Measurements from ENCODE around the gene PPP4C.
"Not testable (repeated sequence)": the region's sequence is repeated elsewhere in the genome, so short reads cannot be mapped to it uniquely, and the experiment has no call there.

Gene PPP4C

GRCh38 chr16:30110661-30111060 is 34.9 kb downstream of the PPP4C start:
- Histone ChIP-seq H3K36me3 (ENCODE audit: control insufficient read depth, insufficient read depth, low read length) (peaks cover 3% of the 10 kb centered on the region; the same call in 1 of the 2 replicates), H3K27ac (ENCODE audit: low read depth, low read length) (no peak overlapping the region), H3K9me3 (ENCODE audit: control insufficient read depth, insufficient read depth, low read length) (no peaks in the 10 kb centered on the region), H3K4me3 (ENCODE audit: low read depth, low read length) (no peak overlapping the region), H3K4me1 (ENCODE audit: control insufficient read depth, insufficient read depth, low read length) (no peaks in the 10 kb centered on the region), H3K27me3 (ENCODE audit: control insufficient read depth, insufficient read depth, low read length) (no peaks in the 10 kb centered on the region), H3K9ac (ENCODE audit: low read depth, low read length) (no peak overlapping the region)

GRCh38 chr16:30112197-30113030 is 36.6 kb downstream of the PPP4C start:
- peaks cover 10% of the 10 kb centered on the region for H3K36me3 ChIP-seq (ENCODE audit: control insufficient read depth, insufficient read depth, low read length)
- H3K9me3 ChIP-seq (ENCODE audit: control insufficient read depth, insufficient read depth, low read length) = no peaks in the 10 kb centered on the region
- H3K4me3 ChIP-seq (ENCODE audit: low read depth, low read length) = no peak overlapping the region
- no peaks in the 10 kb centered on the region for H3K27me3 ChIP-seq (ENCODE audit: control insufficient read depth, insufficient read depth, low read length)
- H3K27ac ChIP-seq (ENCODE audit: low read depth, low read length) = no peak overlapping the region
- H3K9ac ChIP-seq (ENCODE audit: low read depth, low read length) = no peak overlapping the region
- no peaks in the 10 kb centered on the region for H3K4me1 ChIP-seq (ENCODE audit: control insufficient read depth, insufficient read depth, low read length)

DNA sequence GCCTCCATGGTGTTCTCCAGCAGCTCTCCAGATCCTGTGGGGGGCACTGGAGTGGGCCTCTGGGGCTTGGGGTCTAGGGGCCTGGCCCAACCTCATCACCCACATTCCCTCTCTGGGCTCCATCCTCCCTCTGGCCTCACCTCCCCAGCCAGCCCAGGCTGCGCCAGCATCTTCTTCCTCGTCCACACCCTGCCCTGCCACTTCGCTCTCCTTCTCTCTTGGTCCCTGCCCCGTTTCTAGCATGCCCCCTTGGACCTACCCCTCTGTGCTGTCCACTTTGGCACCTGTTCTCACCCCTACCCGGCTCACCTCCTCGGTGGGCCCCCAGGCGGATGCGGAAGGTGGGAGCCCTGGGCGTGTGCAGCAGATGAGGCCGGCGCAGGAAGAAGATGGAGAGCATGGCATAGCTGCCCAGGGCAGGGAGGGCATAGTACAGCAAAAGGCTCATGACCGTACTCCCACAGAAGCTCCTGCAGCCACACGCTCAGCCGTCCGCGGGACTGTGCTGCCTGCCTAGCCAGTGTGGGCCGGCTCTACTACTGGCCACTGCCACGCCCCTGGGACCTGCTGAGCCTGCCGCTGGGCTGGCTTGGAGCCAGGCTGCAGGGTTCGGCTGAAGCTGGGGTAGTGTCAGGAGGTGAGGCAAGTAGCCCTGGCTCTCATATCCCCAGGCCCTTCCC is 37.4 kb downstream of the PPP4C start, which contains the start of gene GDPD3:
Gene GDPD3 (minus strand): TSS at position 507 of the 680 bp plus-strand sequence. CDS start 59 bp downstream, at position 448.
- no peak within 1 kb of the TSS for H3K9ac ChIP-seq (ENCODE audit: low read depth, low read length)
- H3K27ac ChIP-seq (ENCODE audit: low read depth, low read length) = no peak within 1 kb of the TSS
- no peaks in the 10 kb centered on the region for H3K9me3 ChIP-seq (ENCODE audit: control insufficient read depth, insufficient read depth, low read length)
- H3K27me3 ChIP-seq (ENCODE audit: control insufficient read depth, insufficient read depth, low read length) = no peaks in the 10 kb centered on the region
- no peaks in the 10 kb centered on the region for H3K4me1 ChIP-seq (ENCODE audit: control insufficient read depth, insufficient read depth, low read length)
- H3K36me3 ChIP-seq (ENCODE audit: control insufficient read depth, insufficient read depth, low read length) = peaks cover 17% of the 10 kb centered on the region
- no peak within 1 kb of the TSS for H3K4me3 ChIP-seq (ENCODE audit: low read depth, low read length)

DNA sequence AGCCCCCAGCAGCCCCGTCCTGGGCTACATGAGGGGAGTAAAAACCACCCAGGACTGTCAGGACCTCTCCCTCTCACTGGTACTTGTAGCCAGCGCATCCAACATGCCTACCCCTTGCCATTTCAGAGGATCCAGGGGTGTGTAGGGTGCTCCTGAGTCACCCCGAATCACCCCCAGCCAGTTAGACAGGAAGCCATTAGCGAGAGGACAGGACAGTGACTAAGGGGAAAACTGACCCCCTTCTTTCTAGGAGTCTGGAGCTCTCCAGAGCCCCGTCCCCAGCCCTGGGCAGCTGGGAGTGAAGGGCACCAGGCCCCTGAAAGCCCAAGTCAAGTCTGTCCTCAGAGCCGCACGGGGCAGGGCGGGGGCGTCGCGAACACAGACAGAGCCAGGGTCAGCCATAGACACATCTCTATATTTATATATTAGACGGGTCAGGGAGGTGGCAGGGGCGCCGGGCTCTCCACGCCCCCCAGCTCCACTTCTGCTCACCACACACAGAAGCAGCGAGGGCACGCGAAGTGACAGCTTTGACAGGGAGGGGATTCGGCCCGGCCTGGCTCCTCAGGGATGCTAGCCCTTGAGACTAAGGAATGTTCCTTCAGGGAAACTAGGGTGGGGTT is 38.0 kb downstream of the PPP4C start:
- H3K27me3 ChIP-seq (ENCODE audit: control insufficient read depth, insufficient read depth, low read length) = no peaks in the 10 kb centered on the region
- no peak overlapping the region for H3K4me3 ChIP-seq (ENCODE audit: low read depth, low read length)
- peaks cover 17% of the 10 kb centered on the region for H3K36me3 ChIP-seq (ENCODE audit: control insufficient read depth, insufficient read depth, low read length)
- H3K27ac ChIP-seq (ENCODE audit: low read depth, low read length) = no peak overlapping the region
- H3K4me1 ChIP-seq (ENCODE audit: control insufficient read depth, insufficient read depth, low read length) = no peaks in the 10 kb centered on the region
- H3K9me3 ChIP-seq (ENCODE audit: control insufficient read depth, insufficient read depth, low read length) = no peaks in the 10 kb centered on the region
- H3K9ac ChIP-seq (ENCODE audit: low read depth, low read length) = no peak overlapping the region

DNA sequence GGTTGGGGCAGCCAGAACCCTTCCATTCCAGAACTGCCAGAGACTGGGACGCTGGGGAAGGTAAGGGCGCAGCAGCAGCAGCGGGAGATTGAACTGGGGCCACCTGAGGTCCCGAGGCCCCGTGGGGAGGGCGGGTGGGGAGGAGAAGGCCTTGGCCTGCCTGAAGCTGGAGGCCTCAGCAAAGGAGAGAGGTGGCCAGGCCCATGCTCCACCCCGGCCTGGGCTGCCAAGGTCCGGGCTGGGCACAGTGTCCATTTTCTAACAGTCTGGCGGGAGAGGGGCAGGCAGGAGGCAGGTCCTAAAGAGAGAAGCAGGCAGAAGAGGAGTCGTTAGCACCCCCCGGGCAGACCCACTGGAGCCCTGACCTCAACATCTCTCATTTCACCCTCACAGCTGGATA is 38.6 kb downstream of the PPP4C start:
- Histone ChIP-seq H3K9me3 (ENCODE audit: control insufficient read depth, insufficient read depth, low read length) (no peaks in the 10 kb centered on the region), H3K9ac (ENCODE audit: low read depth, low read length) (no peak overlapping the region), H3K36me3 (ENCODE audit: control insufficient read depth, insufficient read depth, low read length) (peaks cover 19% of the 10 kb centered on the region), H3K27ac (ENCODE audit: low read depth, low read length) (no peak overlapping the region), H3K27me3 (ENCODE audit: control insufficient read depth, insufficient read depth, low read length) (no peaks in the 10 kb centered on the region), H3K4me3 (ENCODE audit: low read depth, low read length) (no peak overlapping the region), H3K4me1 (ENCODE audit: control insufficient read depth, insufficient read depth, low read length) (no peaks in the 10 kb centered on the region)

DNA sequence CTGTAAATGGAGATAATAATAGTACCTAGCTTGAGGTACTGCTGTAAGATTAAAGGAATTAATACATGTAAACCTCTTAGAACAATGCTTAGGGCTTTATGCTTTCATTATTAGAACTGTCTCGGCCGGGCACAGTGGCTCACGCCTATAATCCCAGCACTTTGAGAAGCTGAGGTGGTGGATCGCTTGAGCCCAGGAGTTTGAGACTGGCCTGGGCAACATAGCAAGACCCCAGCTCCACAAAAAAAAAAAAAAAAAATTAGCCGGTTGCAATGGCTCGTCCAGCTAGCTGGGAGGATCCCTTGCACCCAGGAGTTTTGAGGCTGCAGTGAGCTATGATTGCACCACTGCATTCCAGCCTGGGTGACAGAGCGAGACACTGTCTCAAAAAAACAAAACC is 39.0 kb downstream of the PPP4C start:
- H3K4me1 ChIP-seq (ENCODE audit: control insufficient read depth, insufficient read depth, low read length); H3K27me3 ChIP-seq (ENCODE audit: control insufficient read depth, insufficient read depth, low read length); H3K9ac ChIP-seq (ENCODE audit: low read depth, low read length); H3K27ac ChIP-seq (ENCODE audit: low read depth, low read length); H3K9me3 ChIP-seq (ENCODE audit: control insufficient read depth, insufficient read depth, low read length); H3K4me3 ChIP-seq (ENCODE audit: low read depth, low read length): not testable (repeated sequence)
- H3K36me3 ChIP-seq (ENCODE audit: control insufficient read depth, insufficient read depth, low read length) = peaks cover 23% of the 10 kb centered on the region

DNA sequence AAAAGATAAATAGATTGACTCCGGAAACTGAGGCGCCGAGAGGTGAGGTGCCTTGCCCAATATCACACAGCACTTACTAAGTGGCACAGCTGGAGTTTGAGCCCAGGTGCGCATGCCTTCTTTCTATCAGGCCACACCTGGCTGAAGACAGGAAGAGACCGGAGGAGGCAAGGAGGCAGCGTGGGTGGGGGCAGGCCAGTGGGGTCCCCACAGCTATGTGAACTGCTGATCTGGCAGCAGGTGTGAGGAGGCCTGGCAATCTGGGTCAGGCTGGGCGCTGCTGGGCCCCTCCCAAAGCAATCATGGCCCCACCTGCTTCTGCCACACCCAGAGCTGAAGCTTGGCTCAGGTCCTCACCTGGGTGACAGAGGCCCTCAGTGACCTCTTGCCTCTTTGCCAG is 39.4 kb downstream of the PPP4C start:
- Histone ChIP-seq H3K36me3 (ENCODE audit: control insufficient read depth, insufficient read depth, low read length) (peaks cover 23% of the 10 kb centered on the region), H3K4me3 (ENCODE audit: low read depth, low read length) (no peak overlapping the region), H3K27me3 (ENCODE audit: control insufficient read depth, insufficient read depth, low read length) (no peaks in the 10 kb centered on the region), H3K27ac (ENCODE audit: low read depth, low read length) (no peak overlapping the region), H3K9me3 (ENCODE audit: control insufficient read depth, insufficient read depth, low read length) (no peaks in the 10 kb centered on the region), H3K9ac (ENCODE audit: low read depth, low read length) (no peak overlapping the region), H3K4me1 (ENCODE audit: control insufficient read depth, insufficient read depth, low read length) (no peaks in the 10 kb centered on the region)

DNA sequence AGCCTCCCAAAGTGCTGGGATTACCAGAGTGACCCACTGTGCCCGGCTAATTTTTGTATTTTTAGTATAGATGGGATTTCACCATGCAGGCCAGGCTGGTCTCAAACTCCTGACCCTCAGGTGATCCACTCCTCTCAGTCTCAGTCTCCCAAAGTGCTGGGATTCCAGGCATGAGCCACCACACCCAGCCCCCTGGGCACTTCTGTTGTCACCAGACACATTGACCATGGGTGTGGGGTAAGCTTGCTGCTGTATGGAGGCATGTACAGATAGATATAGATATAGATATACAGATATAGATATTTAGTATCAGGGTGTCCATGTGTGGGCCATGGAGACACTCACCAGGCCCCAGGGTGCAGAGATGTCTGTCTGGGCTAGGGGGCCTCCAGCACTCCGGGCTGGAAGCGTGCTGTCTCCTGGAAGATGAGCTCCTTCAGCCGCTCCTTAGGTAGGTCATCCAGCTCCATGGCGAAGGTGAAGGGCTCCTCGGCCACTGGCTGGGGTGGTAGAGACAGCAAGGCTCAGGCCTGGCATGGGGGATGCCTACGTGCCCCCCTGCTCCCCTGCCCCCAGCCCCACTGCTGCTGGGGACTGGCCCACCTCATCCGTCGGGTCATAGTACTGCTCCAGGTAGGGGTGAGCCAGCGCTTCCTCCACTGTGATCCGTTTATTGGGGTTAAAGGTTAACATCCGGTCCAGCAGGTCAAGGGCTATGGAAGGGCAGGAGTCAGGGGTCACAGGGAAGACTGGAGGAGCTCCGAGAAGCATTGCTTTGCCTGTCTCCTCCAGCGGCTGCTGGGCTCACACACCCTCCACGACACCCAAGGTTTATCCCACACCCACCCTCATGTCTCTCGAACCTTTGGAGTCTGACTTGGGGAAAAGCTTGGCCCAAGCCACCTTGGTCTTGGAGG is 40.8 kb downstream of the PPP4C start:
- no peak overlapping the region for H3K27ac ChIP-seq (ENCODE audit: low read depth, low read length)
- peaks cover 23% of the 10 kb centered on the region for H3K36me3 ChIP-seq (ENCODE audit: control insufficient read depth, insufficient read depth, low read length)
- no peaks in the 10 kb centered on the region for H3K9me3 ChIP-seq (ENCODE audit: control insufficient read depth, insufficient read depth, low read length)
- no peaks in the 10 kb centered on the region for H3K4me1 ChIP-seq (ENCODE audit: control insufficient read depth, insufficient read depth, low read length)
- H3K27me3 ChIP-seq (ENCODE audit: control insufficient read depth, insufficient read depth, low read length) = no peaks in the 10 kb centered on the region
- no peak overlapping the region for H3K9ac ChIP-seq (ENCODE audit: low read depth, low read length)
- H3K4me3 ChIP-seq (ENCODE audit: low read depth, low read length) = no peak overlapping the region

- Histone ChIP-seq H3K27ac (ENCODE audit: low read depth, low read length) (no peak overlapping the region), H3K4me1 (ENCODE audit: control insufficient read depth, insufficient read depth, low read length) (peaks cover 5% of the 10 kb centered on the region; the same call in 1 of the 2 replicates), H3K4me3 (ENCODE audit: low read depth, low read length) (no peak overlapping the region), H3K36me3 (ENCODE audit: control insufficient read depth, insufficient read depth, low read length) (peaks cover 23% of the 10 kb centered on the region), H3K9me3 (ENCODE audit: control insufficient read depth, insufficient read depth, low read length) (no peaks in the 10 kb centered on the region), H3K27me3 (ENCODE audit: control insufficient read depth, insufficient read depth, low read length) (no peaks in the 10 kb centered on the region), H3K9ac (ENCODE audit: low read depth, low read length) (no peak overlapping the region)
Measured at GRCh38 chr16:30117768-30118167, 42.0 kb downstream of the PPP4C start.

DNA sequence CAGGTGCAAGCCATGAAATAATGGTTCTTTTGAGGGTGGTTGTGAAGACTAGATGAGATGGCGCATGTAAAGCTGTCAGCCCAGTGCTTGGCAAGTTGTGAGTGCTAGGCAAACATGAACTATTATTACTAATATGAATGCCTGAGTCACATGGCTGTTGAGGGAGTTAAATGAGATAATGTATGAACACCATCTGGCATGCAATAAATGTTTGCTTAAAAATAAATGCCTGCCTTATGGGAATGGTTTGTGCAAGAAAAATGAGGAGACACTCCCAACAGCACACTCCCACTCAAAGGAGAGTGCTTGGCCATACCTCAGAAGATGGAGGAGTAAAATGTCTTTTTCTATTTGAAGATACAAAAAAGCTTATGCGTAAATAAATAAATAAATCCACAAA is 43.6 kb downstream of the PPP4C start:
- Histone ChIP-seq H3K36me3 (ENCODE audit: control insufficient read depth, insufficient read depth, low read length) (peaks cover 23% of the 10 kb centered on the region), H3K27ac (ENCODE audit: low read depth, low read length) (no peak overlapping the region), H3K9me3 (ENCODE audit: control insufficient read depth, insufficient read depth, low read length) (no peaks in the 10 kb centered on the region), H3K4me1 (ENCODE audit: control insufficient read depth, insufficient read depth, low read length) (peaks cover 5% of the 10 kb centered on the region; the same call in 1 of the 2 replicates), H3K9ac (ENCODE audit: low read depth, low read length) (no peak overlapping the region), H3K27me3 (ENCODE audit: control insufficient read depth, insufficient read depth, low read length) (no peaks in the 10 kb centered on the region), H3K4me3 (ENCODE audit: low read depth, low read length) (no peak overlapping the region)
